Endometrial microvascular endothelial cells (primary cell): ENCODE results near the gene EAF2. TPM values are rescaled to one million over a fixed set of nuclear protein-coding genes. Genes with fewer than 3 reads are reported as not detected.
"Not testable (repeated sequence)": the region's sequence is repeated elsewhere in the genome, so short reads cannot be mapped to it uniquely, and the experiment has no call there.

Experiments
- in situ Hi-C: cut with HindIII; loops from 2 replicates; pipeline ENCODE4 v1.10.0; 2017; ENCODE audit warnings: low sequenced_read_pairs, low pct_unique_long_range_greater_than_20kb; ENCODE audit errors: inconsistent ontology term
- total RNA-seq: library from RNA; depleted of rRNA; stranded (reverse); fragments of >200 nt; gene quantifications from one replicate; pipeline ENCODE4 v1.2.3, GENCODE V29; 2015; ENCODE audit errors: inconsistent ontology term

EAF2 gene
- total RNA-seq, 1 donor from 2014 or later, result 3.7 TPM

GRCh38 chr3:121852256-121852655 is 17.2 kb downstream of the EAF2 start:
- in situ Hi-C loops, result no loop called here

GRCh38 chr3:121855555-121855954 is 20.5 kb downstream of the EAF2 start:
- in situ Hi-C loops, result no loop called here

- in situ Hi-C loops, result not testable (repeated sequence)
These were observed 22.8 kb downstream of the EAF2 start for GRCh38 chr3:121857778-121858177.

GRCh38 chr3:121863247-121863646 is 28.2 kb downstream of the EAF2 start:
- in situ Hi-C loops, result not testable (repeated sequence)

GRCh38 chr3:121863801-121864200 is 28.8 kb downstream of the EAF2 start:
- in situ Hi-C loops, result no loop called here

- in situ Hi-C loops, result no loop called here
These were observed 34.7 kb downstream of the EAF2 start for GRCh38 chr3:121869736-121870135.

GRCh38 chr3:121870717-121871116 is 35.7 kb downstream of the EAF2 start:
- in situ Hi-C loops, result no loop called here

- in situ Hi-C loops, result no loop called here
These were observed 36.4 kb downstream of the EAF2 start for GRCh38 chr3:121871430-121871829.

GRCh38 chr3:121878411-121878810 is 43.4 kb downstream of the EAF2 start:
- in situ Hi-C loops, result no loop called here

GRCh38 chr3:121883507-121883906 is 48.5 kb downstream of the EAF2 start:
- in situ Hi-C loops, result no loop called here

GRCh38 chr3:121885386-121885785 is 50.4 kb downstream of the EAF2 start:
- in situ Hi-C loops, result no loop called here

GRCh38 chr3:121894301-121894990 is 59.4 kb downstream of the EAF2 start, which contains the start of gene SLC15A2:
Gene SLC15A2, plus strand, starts transcription at chr3:121894401. Its CDS starts 76 bp downstream, at chr3:121894477.
- in situ Hi-C loops, result no loop called here

- in situ Hi-C loops, result no loop called here
These were observed 60.1 kb downstream of the EAF2 start for GRCh38 chr3:121895121-121895520.

GRCh38 chr3:121895736-121896135 is 60.7 kb downstream of the EAF2 start:
- in situ Hi-C loops, result no loop called here

- in situ Hi-C loops, result no loop called here
These were observed 61.8 kb downstream of the EAF2 start for GRCh38 chr3:121896823-121897222.

- in situ Hi-C loops, result no loop called here
These were observed 62.3 kb downstream of the EAF2 start for GRCh38 chr3:121897296-121897695.

GRCh38 chr3:121913305-121913990 is 78.4 kb downstream of the EAF2 start:
- in situ Hi-C loops, result no loop called here

GRCh38 chr3:121914081-121914998 is 79.3 kb downstream of the EAF2 start:
- in situ Hi-C loops, result no loop called here

- in situ Hi-C loops, result no loop called here
These were observed 81.2 kb downstream of the EAF2 start for GRCh38 chr3:121916189-121916588.
